Testis (tissue), 3 donors: ENCODE results near the gene HEBP1. TPM values are rescaled to one million over a fixed set of nuclear protein-coding genes. Genes with fewer than 3 reads are reported as not detected.

ENCODE experiments used
- DNase-seq: peaks from one replicate; pipeline ENCODE4 v3.0.0-alpha.2; 2019
- H3K27ac ChIP-seq, 2 donors: fragments of 200-600 bp; sonication (generic); one replicate each; pipeline ENCODE4 v1.5.1; 2019
- H3K27me3 ChIP-seq: fragments of 200-600 bp; sonication (generic); one replicate; pipeline ENCODE4 v1.5.1; 2019
- H3K36me3 ChIP-seq: fragments of 200-600 bp; sonication (generic); one replicate; pipeline ENCODE4 v1.5.1; 2017; ENCODE audit warnings: low read depth; ENCODE audit errors: missing control alignments
- H3K4me1 ChIP-seq: fragments of 200-600 bp; sonication (generic); one replicate; pipeline ENCODE4 v1.5.1; 2019
- H3K4me3 ChIP-seq, 2 donors: fragments of 200-600 bp; sonication (generic); one replicate each; pipeline ENCODE4 v1.5.1; 2017 to 2019
- H3K9me3 ChIP-seq: fragments of 200-600 bp; sonication (generic); one replicate; pipeline ENCODE4 v1.5.1; 2017
- CTCF ChIP-seq, 3 experiments: fragments of 450-650 bp in 2 of 3; fragments of 200-600 bp in 1 of 3; sonication (generic) in 1 of 3; IDR thresholded peaks; one replicate each; pipeline ENCODE4 v1.5.1; 2016 to 2019; ENCODE audit warnings: antibody characterized with exemption in 3 of 3, mild to moderate bottlenecking in 2 of 3, moderate library complexity in 1 of 3
- POLR2A ChIP-seq: fragments of 450-650 bp; IDR thresholded peaks from one replicate; pipeline ENCODE4 v1.6.1; 2017; ENCODE audit warnings: antibody characterized with exemption, mild to moderate bottlenecking, moderate library complexity
- WGBS, 2 donors: methylation state at CpG; one replicate each; pipeline ENCODE4 v1.1.5; 2018; 5-methylcytosine and 5-hydroxymethylcytosine counted together
- intact Hi-C: fragments of 100-400 bp; cut with DNase I; formaldehyde crosslinking; loops from one replicate; pipeline ENCODE4 v1.15.1; 2023; ENCODE audit warnings: low total_unique reads
- polyA plus RNA-seq: library from polyadenylated mRNA; stranded (reverse); fragments of 350-450 nt; fragmentation: Illumina TruSeq; extraction: RNeasy Lipid Tissue Mini Kit (QIAGEN cat#74804); gene quantifications from one replicate; pipeline ENCODE4 v1.2.3, GENCODE V29; 2014; ENCODE audit warnings: low read depth, low replicate concordance; ENCODE audit not compliant: insufficient read depth
- total RNA-seq, 2 donors: library from RNA; depleted of rRNA; stranded (reverse); fragments of >200 nt; gene quantifications; one replicate each; pipeline ENCODE4 v1.2.3, GENCODE V29; 2016

The HEBP1 gene
- total and polyA plus RNA-seq, 3 donors from 2014 or later, result 48.7 to 57.3 (median 55.6) TPM

- WGBS, 2 donors, result 87 to 91% methylated on average over 3 of the region's 3 CpGs
- Histone ChIP-seq H3K27ac (no peak overlapping the region), H3K27me3 (no peaks in the 10 kb centered on the region), H3K4me3 (no peak overlapping the region), H3K36me3 (no peaks in the 10 kb centered on the region), H3K4me1 (peaks cover 6% of the 10 kb centered on the region), H3K9me3 (no peaks in the 10 kb centered on the region)
- DNase-seq, result no peak
- TF ChIP-seq CTCF (IDR thresholded peaks at IDR 0.05) (no peak), POLR2A (no peak)
- intact Hi-C loops, result loop anchor here (5.0 kb wide), 1 partner anchor 93 kb away; no protein-coding TSS in a partner anchor
Measured at GRCh38 chr12:13004361-13004760, 4.3 kb upstream of the HEBP1 start.

GRCh38 chr12:13002301-13003097 lies 2.4 kb upstream of the HEBP1 start:
- TF ChIP-seq CTCF (IDR thresholded peaks at IDR 0.05) (no peak), POLR2A (no peak)
- Histone ChIP-seq H3K4me1 (peaks cover 19% of the 10 kb centered on the region), H3K27me3 (no peaks in the 10 kb centered on the region), H3K4me3 (no peak overlapping the region), H3K36me3 (no peaks in the 10 kb centered on the region), H3K27ac (no peak overlapping the region), H3K9me3 (no peaks in the 10 kb centered on the region)
- WGBS, 2 donors, result 78 to 85% methylated on average over 10 of the region's 10 CpGs
- intact Hi-C loops, result loop anchor here (5.0 kb wide), 1 partner anchor 95 kb away; no protein-coding TSS in a partner anchor
- no peak for DNase-seq

GRCh38 chr12:13001775-13002040 lies 1.6 kb upstream of the HEBP1 start:
- Histone ChIP-seq H3K9me3 (no peaks in the 10 kb centered on the region), H3K4me1 (peaks cover 26% of the 10 kb centered on the region), H3K36me3 (no peaks in the 10 kb centered on the region), H3K4me3 (peak overlapping the region; percentile 85 to 87), H3K27ac (peak overlapping the region; percentile 87 to 96), H3K27me3 (no peaks in the 10 kb centered on the region)
- no peak for DNase-seq
- TF ChIP-seq POLR2A, result no peak
- intact Hi-C loops, result loop anchor here (5.0 kb wide), 1 partner anchor 96 kb away; no protein-coding TSS in a partner anchor
- 26 to 30% methylated on average over 12 to 16 of the region's 16 CpGs for WGBS, 2 donors

GRCh38 chr12:13000925-13001774 lies 1.1 kb upstream of the HEBP1 start:
- TF ChIP-seq CTCF (IDR thresholded peaks at IDR 0.05), result peak in 1 of 3 experiments; percentile 20
- no peak for TF ChIP-seq POLR2A
- 0 to 1% methylated on average over 34 to 60 of the region's 82 CpGs for WGBS, 2 donors
- intact Hi-C loops, result loop anchor here (5.0 kb wide), 1 partner anchor 96 kb away; no protein-coding TSS in a partner anchor

GRCh38 chr12:13000616-13000924 lies 505 bp upstream of the HEBP1 start:
- Histone ChIP-seq H3K36me3 (no peaks in the 10 kb centered on the region), H3K9me3 (no peaks in the 10 kb centered on the region), H3K4me3 (peak overlapping the region; percentile 85 to 87), H3K27ac (peak overlapping the region; percentile 87 to 96), H3K4me1 (peaks cover 26% of the 10 kb centered on the region), H3K27me3 (no peaks in the 10 kb centered on the region)
- DNase-seq, result no peak
- WGBS, 2 donors, result 0% methylated on average over 12 to 16 of the region's 16 CpGs
- TF ChIP-seq CTCF (IDR thresholded peaks at IDR 0.05), result no peak
- intact Hi-C loops, result loop anchor here (5.0 kb wide), 1 partner anchor 97 kb away; no protein-coding TSS in a partner anchor

More at GRCh38 chr12:13000925-13001774, 1.1 kb upstream of the HEBP1 start:
- Histone ChIP-seq H3K9me3 (no peaks in the 10 kb centered on the region), H3K27me3 (no peaks in the 10 kb centered on the region), H3K4me1 (peaks cover 26% of the 10 kb centered on the region), H3K36me3 (no peaks in the 10 kb centered on the region), H3K4me3 (peak overlapping the region; percentile 85 to 87), H3K27ac (peak overlapping the region; percentile 87 to 96)
- DNase-seq, result peak; percentile 74
